Lung microvascular endothelial cell (primary cell): ENCODE results near the gene KCNJ10. TPM values are rescaled to one million over a fixed set of nuclear protein-coding genes. Genes with fewer than 3 reads are reported as not detected.

ENCODE experiments used
- DNase-seq, 2 donors: peaks; one replicate each; pipeline versions ENCODE4 v3.0.0 to v3.0.0-alpha.2; 2010; ENCODE audit warnings: low read depth in 2 of 2
- total RNA-seq: library from RNA; depleted of rRNA; stranded (reverse); fragments of >200 nt; gene quantifications from 2 replicates; pipeline ENCODE4 v1.2.1, GENCODE V29; 2014

The KCNJ10 gene
- total RNA-seq, 1 donor from 2014 or later = not detected

DNA sequence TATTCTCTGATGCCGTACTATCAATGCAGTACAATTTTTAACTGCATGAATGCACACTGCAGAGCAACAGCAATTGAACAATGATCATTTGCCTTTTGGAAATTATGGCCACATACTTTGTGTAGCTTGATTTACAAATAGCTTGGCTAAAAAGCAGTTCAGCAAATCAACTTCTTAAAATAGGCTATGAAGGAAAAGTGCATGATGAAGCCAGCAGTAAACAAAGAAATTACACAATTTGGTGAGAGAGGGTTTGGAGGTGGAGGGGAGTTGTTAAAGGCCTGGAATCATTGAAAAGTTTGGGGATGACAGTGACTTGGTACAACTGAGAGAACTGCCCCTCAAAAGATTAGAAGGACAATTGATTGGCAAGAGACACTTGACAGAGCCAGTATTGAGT lies 44.6 kb downstream of the KCNJ10 start:
- DNase-seq = no peak

DNA sequence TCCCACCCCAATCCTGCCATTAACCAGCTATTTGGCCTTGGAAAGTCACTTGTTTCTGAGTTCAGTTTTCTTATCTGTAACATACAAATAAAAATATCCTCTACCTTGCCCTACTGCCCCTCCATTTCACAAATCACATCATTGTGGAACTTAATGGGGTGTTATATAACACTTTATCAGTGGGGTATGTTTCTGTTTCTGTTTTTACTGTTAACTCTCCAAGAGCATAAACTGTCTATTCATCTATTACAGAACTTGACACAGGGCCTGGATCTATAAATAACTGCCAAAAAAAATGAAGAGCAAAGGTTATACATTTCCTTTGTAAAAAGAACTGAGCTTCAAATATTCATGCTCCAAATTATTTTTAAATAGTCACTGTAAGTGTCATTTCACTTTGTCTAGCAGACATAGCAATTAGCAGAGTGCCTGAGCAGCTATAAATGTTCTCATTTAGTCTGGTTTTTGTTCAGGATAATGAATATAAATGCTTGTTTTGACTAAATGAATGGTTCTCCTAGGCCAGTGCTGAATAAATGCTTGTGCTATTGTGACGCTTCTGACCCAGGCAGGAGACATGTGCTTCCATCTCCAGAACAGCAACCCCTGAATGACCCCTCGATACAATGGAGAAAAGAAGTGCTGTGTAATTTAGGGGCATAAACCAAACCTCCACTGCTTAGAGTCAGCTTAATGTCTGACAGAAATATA lies 45.6 kb downstream of the KCNJ10 start:
- DNase-seq = peak in 1 of 2 donors; percentile 6

DNA sequence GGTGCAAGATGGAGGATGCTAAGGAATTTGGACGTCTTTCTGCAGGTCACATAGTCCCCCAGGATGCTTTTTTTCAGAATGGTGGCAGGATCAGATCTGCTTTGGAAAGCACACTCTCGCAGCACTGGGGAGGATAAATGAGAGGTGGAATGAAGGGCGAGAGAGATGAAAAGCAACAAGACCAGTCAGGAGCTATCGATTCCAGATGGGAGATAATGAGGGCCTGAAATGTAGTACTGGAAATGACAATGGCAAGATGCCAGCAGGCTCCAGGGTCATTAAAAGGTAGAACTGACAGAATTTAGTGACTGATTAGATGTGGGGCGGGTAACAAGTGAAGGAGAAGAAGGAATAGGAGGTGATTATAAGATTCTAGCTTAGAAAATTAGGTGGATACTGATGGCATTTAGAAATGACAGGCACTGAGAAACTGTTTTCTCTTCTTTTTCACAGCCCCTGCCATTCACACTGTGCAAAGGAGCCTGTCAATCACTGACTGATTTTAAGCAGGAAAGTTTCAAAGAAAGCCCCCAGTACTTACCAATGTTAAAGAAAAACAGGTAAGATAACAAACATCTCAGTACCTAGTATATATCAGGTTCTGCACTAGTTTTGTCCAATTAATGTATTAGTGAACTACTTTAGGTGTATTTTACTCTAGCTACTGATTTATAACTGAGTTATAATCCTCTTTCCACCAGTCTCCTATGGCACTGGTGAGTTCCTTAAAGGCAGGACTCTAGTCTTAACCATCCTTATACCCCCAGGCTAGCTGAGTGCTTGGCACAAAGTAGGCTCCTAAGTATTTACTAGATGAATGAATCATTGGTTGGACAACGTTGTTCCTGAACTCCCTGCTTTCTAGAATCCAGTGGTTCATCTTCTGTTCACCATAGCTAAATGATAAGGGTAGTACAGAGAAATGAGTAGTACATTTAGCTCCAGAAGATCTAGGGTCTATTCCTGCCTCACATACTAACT lies 47.3 kb downstream of the KCNJ10 start:
- no peak for DNase-seq

DNA sequence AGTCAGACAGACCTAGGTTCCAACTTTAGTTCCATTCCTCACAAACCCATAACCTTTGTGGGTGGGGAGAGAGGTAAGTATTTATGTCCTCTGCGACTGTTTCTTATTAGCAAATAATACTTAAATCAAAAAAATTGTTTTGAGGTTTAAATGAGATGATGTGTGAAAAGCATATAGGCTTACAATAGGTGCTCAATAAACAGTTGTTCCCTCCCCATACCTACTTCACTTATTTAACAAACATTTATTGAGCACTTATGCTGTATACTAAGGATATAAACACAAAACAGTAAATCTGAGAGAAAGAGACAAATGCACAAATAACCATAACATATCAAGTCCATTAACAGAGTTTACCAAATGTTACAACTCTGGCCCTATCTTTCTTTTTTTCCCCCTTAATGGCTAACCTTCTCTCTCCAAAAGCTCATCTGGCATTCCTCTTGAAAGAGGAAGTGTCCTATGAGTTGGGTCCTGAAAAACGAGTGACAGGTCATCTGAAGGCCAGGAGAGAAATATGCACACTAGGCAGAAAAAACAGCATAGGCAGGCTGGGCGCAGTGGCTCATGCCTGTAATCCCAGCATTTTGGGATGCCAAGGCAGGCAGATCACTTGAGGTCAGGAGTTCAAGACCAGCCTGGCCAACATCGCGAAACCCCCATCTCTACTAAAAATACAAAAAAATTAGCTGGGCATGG lies 48.4 kb downstream of the KCNJ10 start:
- no peak for DNase-seq

DNA sequence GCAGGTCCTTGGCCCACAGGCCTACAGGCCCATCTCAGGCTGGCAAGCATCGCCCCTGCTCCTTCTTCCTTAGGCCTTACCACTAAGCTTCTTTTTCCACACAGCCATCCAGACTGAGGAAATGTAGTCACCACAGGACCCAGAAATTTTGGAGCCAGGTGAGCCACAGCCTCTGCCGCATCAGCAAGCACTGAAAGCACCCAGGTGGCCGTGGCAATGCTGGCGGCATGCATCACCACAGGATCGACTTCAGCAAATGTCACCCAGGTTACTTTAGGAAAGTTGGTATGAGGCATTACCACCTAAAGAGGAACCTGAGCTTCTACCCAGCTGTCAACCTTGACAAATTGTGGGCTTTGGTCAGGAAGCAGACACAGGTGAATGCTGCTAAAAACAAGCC lies 49.8 kb downstream of the KCNJ10 start:
- DNase-seq = no peak

DNA sequence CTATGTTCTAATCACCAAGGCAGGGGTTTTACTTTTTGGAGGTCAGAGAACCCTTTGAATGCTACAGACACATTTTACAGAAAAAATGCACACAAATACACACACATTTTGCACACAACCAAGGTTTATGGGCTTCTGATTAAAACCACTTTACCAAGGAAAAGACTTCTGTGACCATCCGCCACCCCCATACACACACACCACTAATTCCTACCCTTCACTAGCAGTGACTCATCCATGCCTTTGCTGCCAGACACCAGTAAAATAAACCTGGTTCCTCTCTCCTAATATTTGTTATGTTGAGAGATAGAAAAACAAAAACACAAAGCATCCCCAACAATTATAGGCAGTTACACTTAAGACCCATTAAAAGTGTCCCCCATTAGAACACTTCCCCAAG lies 51.1 kb downstream of the KCNJ10 start:
- DNase-seq = no peak

DNA sequence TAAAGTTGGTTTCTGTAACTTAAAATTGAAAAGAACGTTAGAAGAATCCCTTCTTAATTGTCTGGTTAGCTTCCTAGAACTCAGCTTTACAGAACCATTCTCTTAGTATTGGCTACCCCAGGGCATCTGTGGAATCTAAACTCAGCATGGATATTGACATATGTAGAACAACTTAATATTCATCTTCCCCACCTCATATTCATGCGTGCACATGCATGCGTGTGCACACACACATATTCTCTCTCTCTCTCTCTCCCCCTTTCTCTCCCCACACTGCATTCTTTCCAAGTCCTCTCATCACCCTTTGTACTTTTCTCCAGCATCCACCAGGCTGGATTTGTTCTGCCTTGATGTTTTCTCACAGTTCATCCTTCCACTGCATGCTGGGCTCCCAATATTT lies 51.6 kb downstream of the KCNJ10 start:
- no peak for DNase-seq

DNA sequence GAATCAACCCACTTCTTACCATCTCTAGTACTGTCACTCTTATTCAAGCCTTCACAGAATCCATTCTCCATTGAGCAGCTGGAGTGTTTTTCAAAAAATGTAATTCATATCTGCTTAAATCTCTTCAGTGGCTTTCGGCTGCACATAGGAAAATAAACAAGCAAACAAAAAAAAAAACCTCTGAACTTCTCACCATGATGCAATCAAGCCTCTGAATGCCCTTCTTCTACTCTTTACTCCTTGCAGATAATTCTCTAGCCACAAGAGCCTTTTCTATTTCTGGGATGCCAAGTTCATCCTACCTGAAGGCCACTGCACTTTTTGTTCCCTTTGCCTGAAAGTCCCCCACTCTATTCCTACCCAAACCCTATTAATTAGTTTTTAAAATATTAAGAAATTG lies 52.4 kb downstream of the KCNJ10 start:
- no peak for DNase-seq

DNA sequence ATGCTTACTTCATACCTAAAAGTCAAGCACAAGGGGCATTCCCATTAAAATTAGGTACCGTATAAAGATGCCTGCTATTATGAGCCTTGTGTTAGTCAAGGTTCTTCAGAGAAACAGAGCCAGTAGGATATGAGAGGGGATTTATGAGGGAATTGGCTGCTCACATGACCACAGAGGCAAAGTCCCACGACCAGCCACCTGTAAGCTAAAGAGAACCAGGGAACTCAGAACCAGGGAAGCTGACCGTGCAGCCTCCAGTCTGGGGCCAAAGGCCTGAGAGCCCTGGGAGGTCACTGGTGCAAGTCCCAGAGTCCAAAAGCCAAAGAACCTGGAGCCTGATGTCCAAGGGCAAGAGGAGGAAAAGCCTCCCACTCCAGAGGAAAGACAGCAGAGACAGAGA lies 58.2 kb downstream of the KCNJ10 start:
- DNase-seq = no peak

DNA sequence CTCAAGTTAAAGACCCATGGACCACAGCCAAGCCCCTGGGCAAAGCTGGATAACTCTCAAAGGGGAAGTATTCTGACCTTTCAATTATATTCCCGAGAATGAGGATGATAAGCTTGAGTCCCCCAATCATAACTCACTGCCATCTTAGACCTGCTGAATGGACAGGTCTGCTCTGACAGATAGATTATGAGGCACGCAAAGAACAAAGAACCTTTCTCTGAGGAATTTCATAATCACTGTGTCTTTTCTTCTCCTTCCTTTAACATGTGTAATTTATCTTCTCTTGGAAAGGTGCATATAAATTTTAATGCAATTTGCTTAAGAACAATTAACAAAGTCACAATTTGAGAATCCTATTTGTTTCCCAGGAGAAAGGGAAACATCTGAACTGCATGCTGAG lies 60.2 kb downstream of the KCNJ10 start:
- no peak for DNase-seq

DNA sequence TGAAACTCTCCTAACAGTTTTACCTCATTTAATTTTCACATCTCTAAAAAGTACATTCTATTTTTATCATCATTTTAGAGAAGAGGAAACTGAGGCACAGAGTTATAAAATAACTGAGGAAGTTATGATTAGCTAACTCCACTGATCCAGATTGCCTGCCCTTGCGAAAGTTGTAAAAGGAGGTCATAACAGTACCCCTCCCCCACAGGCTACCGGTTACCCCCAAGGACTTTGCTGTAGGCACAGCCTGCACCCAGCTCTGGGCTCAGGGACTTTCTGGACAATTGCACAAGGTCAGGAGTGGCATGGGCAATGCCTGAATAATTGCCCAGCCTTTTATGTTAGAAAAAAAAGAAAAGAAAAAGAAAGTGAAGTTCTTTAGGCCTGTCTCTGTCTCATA lies 60.9 kb downstream of the KCNJ10 start:
- DNase-seq = no peak

DNA sequence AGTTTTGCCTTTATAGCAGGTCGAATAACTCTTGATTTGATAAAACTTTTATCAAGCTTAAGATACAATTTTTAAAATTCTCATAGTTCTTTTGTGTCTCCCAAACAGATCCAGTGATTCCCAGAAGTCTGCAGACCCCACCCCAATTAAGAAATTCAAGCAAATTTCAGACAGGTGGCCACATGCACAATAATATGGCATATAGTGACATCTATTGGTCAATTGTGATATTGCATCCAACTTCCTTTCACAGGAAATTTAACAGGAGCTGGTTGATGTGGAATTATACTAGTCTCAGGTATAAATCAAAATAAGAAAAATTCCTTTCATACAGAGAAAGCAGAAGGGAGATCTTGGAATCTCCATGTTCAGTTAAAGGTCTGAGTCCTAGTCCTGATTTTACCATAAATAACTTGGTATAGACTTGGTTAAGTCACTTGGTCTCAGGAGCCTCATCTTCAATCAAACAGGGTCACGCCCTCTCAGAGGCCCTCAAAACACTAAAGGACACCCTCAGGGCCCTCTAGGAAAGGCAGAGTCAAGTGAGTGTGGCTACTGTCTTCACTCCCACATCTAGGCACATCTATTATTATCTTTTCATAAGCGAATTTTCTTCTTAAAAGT lies 62.3 kb downstream of the KCNJ10 start:
- peak; percentile 43 to 57 for DNase-seq

DNA sequence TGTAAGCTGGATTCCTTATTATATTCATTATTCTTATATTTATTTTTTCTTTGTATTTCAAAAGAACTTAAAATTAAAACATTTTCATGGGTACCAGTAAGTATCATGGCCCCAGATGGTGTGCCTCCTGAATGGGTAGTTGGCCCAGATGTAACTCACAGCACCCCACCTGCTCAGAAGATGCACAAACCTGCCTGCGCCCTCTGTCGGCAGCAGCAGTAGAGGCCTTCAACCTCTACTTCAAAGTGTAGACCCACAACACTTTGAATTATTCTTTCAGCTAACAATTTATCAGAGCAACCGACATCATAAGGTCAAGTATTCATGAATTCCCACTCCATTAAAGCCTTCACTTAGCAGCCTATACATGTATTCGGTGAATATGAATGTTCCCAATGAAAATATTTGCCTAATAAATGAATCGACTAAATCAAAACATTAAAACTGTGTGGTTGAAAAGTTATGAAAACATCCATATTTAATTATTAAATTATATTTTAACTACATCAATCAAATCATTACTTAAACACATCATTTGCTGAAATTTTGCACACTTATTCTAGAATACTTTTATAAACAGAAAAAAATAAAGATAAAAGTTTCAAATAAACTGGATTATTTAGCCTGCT lies 63.5 kb downstream of the KCNJ10 start:
- DNase-seq = peak; percentile 67 to 72

DNA sequence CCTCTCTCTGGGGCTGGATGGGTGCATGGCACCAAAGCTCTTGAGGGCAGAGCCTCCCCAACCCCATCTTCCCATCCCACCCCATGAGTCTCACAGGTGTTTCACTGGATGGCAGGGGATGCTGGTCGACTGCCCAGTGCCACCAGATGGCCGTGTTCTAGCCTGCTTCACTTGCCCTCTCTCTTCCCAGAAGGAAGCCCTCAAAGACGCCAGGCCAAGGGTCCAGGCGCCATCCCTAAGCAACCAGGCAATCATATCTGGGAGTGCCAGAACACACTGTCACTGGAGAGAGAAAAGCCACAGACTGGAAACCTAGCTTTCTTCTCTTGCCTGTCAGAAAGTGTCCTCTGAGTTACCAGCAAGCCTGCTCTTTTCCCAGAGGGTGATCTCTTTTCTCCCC lies 64.9 kb downstream of the KCNJ10 start:
- no peak for DNase-seq

DNA sequence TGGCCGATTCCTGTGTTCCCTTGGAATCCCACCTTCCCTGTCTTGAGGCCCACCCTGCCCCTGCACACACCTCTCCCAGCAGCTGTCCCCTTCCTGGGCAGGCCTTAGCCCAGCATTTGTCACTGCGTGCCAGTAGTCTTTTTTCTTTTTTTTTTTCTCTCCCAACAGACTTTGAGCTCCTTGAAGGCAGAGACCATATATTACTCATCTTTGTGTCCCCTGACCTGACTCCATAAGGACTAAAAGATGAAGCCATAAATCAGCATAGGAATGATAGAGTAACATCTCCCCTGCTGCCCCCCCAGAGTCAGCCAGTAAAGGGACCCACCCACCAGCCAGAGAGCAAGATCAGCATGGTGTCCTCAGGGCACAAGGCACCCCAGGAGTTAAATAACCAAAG lies 65.5 kb downstream of the KCNJ10 start:
- no peak for DNase-seq

DNA sequence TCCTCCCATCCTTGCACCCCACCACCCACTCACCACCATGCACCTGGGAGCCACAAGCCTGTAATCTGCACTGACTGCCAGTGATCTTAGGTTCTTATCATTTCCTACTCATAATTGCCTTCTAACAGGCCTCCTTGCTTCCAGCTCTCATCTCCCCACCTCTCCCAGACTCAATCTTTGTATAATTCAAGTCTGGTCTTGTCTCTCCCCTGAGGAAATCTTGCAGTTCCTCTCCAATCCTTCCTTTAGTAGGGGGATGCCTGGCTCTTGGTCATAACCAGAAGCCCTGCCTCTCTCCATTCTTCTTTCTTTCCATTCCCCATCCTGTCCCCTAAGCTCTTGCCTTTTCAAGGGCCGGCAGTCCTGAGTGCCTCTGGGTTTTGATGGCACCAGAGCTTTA lies 66.0 kb downstream of the KCNJ10 start:
- no peak for DNase-seq

DNA sequence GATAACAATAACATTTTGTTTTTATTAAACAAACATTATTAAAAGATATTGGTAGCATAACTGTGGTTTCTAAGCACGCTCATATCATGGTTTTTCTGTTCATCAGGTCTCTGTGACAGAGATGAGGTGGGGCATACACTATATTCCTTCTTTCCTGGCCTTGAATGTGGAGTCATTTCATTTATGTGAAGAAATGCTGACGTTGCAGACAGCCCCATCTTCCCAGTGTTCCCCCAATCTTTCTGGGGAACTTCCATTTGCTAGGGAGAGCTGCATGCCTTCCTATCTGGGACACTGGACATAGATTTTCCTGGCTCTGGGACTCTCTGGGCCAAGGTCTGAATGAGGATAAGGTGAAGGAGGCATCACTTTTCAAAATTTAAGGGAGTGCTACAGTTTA lies 68.5 kb downstream of the KCNJ10 start:
- DNase-seq = no peak

DNA sequence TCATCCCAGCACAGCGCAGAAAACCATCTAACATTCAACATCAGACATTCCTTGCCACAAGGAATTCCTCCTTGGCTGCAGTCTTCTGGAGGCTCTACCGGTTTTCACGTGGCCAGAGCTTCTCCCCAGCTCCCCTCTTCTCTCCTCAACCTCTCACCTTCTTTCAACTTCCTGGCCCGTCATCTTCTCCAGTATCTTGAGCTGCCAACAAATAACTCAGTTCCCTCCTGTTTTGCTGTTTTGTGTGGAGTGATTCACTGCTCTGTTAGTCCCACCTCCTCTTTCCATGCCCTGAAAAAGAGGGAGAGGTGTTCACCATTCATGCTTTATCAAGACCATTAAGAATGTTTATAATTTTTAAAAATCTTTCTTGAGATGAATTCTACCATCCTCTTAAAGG lies 70.8 kb downstream of the KCNJ10 start:
- no peak for DNase-seq

DNA sequence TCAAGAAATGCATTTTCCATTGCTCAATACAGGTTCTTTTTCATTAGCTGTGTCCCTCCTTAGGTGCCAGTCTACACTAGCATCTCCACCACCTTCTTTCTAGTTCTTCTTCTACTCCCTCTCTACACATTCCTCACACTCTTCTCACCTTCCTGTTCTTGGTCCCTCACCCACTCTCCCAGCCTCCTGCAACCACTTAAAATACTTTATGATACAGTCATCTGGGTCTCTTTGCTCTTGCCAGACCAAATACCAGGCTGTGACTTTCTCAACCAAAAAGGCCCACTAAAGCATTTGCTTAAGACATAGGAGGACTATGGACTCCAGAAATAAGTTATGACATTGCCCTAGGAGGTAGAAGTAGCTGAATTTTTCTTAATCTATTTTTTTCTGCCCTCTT lies 73.3 kb downstream of the KCNJ10 start:
- no peak for DNase-seq

DNA sequence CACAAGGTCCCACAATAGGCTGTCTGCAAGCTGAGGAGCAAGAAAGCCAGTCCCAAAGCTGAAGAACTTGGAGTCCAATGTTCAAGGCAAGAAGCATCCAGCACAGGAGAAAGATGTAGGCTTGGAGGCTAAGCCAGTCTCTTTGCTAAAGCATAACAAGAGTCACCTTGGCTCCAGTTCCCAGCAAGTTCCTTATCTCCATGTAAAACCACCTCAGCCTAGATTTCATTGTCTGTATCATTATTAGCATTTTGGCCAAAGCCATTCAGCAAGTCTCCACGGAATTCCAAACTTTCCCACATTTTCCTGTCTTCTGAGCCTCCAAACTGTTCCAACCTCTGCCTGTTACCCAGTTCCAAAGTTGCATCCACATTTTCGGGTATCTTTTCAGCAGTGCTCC lies 75.1 kb downstream of the KCNJ10 start:
- no peak for DNase-seq

DNA sequence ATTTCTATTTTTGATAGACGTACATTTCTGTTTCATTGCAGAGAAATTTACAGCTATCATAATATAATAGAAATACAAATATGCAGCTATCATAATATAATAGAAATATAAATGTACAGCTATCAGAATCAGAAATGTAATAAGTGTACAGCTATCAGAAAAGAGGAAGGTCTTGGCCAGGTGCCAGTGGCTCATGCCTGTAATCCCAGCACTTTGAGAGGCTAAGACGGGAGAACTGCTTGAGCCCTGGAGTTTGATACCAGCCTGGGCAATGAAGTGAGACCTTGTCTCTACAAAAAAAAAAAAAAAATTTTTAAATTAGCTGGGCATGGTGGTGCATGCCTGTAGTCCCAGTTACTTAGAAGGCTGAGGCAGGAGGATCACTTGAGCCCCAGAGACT lies 76.0 kb downstream of the KCNJ10 start:
- no peak for DNase-seq
